Activated CD4-positive, alpha-beta memory T cell treated with anti-CD3 and anti-CD28 coated beads for 36 hours (primary cell): ENCODE results near the gene ADRA2C. TPM values are rescaled to one million over a fixed set of nuclear protein-coding genes. Genes with fewer than 3 reads are reported as not detected.

ENCODE experiments used
- CTCF ChIA-PET: fragments of 350-600 bp; sonication (Branson Sonifier 250); formaldehyde crosslinking; loops from one replicate; lab custom pipeline; 2021; ENCODE audit warnings: antibody characterized with exemption, inconsistent platforms; lab: Charles Lee
- POLR2A ChIA-PET: fragments of 350-600 bp; sonication (Branson Sonifier 250); formaldehyde crosslinking; loops from one replicate; lab custom pipeline; 2021; ENCODE audit warnings: antibody characterized with exemption; lab: Charles Lee
- DNase-seq: peaks from one replicate; pipeline ENCODE4 v3.0.0-alpha.2; 2020
- H3K27ac Mint-ChIP-seq: one replicate; pipeline ENCODE4 v1.8.0; 2021; ENCODE audit warnings: mixed read lengths
- H3K27me3 Mint-ChIP-seq: one replicate; pipeline ENCODE4 v1.8.0; 2021; ENCODE audit warnings: mixed read lengths
- H3K36me3 Mint-ChIP-seq: one replicate; pipeline ENCODE4 v1.8.0; 2021; ENCODE audit warnings: mixed read lengths
- H3K4me1 Mint-ChIP-seq: one replicate; pipeline ENCODE4 v1.8.0; 2021; ENCODE audit warnings: low read depth, mixed read lengths
- H3K4me3 Mint-ChIP-seq: one replicate; pipeline ENCODE4 v1.8.0; 2021; ENCODE audit warnings: mild to moderate bottlenecking, mixed read lengths
- H3K9me3 Mint-ChIP-seq: one replicate; pipeline ENCODE4 v1.8.0; 2021; ENCODE audit warnings: mixed read lengths
- intact Hi-C: fragments of 100-400 bp; cut with micrococcal nuclease; formaldehyde crosslinking; loops from one replicate; pipeline ENCODE4 v1.15.1; 2023
- total RNA-seq, 2 experiments: library from RNA; stranded (reverse); gene quantifications; one replicate each; pipeline ENCODE4 v1.2.3, GENCODE V29; 2021

Gene ADRA2C
- total RNA-seq, 2 experiments from 2014 or later: not detected

DNA sequence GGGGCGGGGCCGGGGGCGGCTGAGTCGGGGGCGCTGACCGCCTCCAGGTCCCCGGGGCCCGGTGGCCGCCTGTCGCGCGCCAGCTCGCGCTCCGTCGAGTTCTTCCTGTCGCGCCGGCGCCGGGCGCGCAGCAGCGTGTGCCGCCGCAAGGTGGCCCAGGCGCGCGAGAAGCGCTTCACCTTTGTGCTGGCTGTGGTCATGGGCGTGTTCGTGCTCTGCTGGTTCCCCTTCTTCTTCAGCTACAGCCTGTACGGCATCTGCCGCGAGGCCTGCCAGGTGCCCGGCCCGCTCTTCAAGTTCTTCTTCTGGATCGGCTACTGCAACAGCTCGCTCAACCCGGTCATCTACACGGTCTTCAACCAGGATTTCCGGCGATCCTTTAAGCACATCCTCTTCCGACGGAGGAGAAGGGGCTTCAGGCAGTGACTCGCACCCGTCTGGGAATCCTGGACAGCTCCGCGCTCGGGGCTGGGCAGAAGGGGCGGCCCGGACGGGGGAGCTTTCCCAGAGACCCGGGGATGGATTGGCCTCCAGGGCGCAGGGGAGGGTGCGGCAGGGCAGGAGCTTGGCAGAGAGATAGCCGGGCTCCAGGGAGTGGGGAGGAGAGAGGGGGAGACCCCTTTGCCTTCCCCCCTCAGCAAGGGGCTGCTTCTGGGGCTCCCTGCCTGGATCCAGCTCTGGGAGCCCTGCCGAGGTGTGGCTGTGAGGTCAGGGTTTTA lies 1.5 kb downstream of the ADRA2C start:
- POLR2A ChIA-PET: no interaction called here
- CTCF ChIA-PET: interaction anchor here (2.3 kb wide), 1 partner anchor 113 kb away, joined by 9 read pairs; no protein-coding TSS in a partner anchor
- peak; percentile 11 for DNase-seq
- H3K27me3 Mint-ChIP-seq: peaks cover 17% of the 10 kb centered on the region
- no peak overlapping the region for H3K4me3 Mint-ChIP-seq
- H3K4me1 Mint-ChIP-seq: peaks cover 2% of the 10 kb centered on the region
- intact Hi-C loops: no loop called here
- H3K36me3 Mint-ChIP-seq: no peaks in the 10 kb centered on the region
- H3K27ac Mint-ChIP-seq: peak overlapping the region; percentile 52
- no peaks in the 10 kb centered on the region for H3K9me3 Mint-ChIP-seq

DNA sequence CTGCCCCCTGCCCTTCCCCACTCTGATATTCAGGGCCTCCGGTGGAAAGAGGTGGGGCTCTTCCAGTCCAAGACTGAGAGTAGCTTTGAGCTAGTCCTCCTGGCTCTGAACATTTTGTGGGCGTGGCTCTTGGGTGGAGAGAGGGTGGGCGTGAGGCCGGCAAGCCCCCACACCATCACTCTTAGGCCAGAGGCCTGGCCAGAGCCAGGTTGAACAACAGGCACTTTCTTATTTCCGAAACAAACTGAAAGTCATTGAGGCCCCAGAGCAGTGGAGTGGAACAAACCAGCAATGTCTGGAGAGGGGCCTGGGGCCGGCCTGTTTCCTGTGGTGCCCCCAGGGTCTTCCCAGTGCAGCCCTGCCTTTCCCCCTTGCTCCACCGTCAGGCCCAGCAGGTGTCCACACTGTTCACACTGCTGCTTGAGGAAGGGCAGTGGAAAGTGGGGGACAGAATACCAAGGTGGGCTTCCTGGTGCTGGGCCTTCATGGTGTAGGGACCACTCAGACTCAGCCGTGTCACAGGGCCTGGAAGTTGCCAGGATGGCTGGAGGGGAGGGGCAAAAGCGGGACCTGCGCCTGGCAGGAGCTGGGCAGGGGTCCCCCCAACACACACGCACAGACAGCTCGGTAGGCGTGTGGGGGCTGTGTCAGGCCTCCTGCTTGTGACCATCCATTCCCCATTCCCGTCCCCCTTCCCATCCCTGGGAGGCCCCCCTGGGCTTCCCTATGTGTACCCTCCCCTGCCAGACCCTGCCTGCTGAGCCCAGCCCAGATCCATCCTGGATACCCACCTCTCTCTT lies 2.9 kb downstream of the ADRA2C start:
- Mint-ChIP-seq H3K4me1 (peaks cover 2% of the 10 kb centered on the region), H3K9me3 (no peaks in the 10 kb centered on the region), H3K36me3 (no peaks in the 10 kb centered on the region), H3K4me3 (no peak overlapping the region), H3K27me3 (peaks cover 14% of the 10 kb centered on the region), H3K27ac (no peak overlapping the region)
- CTCF ChIA-PET: interaction anchor here (1.6 to 2.3 kb wide), 2 partner anchors 112 kb away, joined by 3 to 9 read pairs; no protein-coding TSS in a partner anchor
- no peak for DNase-seq
- POLR2A ChIA-PET: no interaction called here
- intact Hi-C loops: no loop called here

GRCh38 chr4:3769642-3770184 lies 3.5 kb downstream of the ADRA2C start:
- intact Hi-C loops: no loop called here
- Mint-ChIP-seq H3K36me3 (no peaks in the 10 kb centered on the region), H3K27me3 (peaks cover 14% of the 10 kb centered on the region), H3K9me3 (no peaks in the 10 kb centered on the region), H3K27ac (no peak overlapping the region), H3K4me1 (peaks cover 2% of the 10 kb centered on the region), H3K4me3 (no peak overlapping the region)
- CTCF ChIA-PET: interaction anchor here (1.6 kb wide), 1 partner anchor 111 kb away, joined by 3 read pairs; no protein-coding TSS in a partner anchor
- POLR2A ChIA-PET: no interaction called here
- DNase-seq: no peak

DNA sequence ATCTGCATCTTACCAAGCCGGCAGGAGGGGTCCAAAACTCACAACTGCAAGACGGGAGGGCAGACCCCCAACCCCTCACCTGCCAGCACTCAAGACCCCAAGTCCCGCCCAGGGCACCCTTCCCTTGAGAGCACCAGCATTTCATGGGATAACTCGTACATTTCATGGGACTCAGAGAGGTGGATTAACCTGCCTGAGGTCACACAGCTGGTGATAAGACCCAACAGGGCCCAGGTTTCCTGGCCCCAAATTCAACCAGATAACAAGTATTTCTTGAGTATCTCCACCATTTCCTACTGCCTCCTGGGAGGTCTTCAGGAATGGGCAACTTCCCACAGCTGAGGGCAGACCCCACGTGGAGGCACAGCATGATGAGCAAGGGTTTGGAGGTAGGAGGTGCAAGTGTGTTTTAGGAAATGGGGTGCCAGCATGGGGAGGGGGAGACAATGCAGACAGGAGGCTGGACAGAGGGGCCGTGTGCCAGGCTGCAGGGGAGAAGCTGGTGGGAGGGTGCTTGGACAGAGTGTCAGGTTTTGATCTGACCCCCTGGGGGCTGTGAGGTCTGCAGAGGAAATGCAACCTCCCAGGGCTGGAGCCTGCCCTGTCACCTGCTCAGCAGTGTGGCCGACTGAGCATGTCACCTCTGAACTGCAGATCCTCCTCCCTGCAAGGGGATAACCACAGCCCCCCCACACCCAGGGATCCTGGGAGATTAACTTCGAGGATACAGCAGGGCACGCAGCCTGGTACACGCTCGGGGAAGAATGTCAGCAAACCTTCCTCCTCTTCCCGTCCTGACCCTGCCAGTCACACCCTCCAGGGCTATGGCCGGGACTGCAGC lies 4.4 kb downstream of the ADRA2C start:
- DNase-seq: no peak
- H3K4me3 Mint-ChIP-seq: no peak overlapping the region
- no peaks in the 10 kb centered on the region for H3K36me3 Mint-ChIP-seq
- POLR2A ChIA-PET: no interaction called here
- peaks cover 2% of the 10 kb centered on the region for H3K4me1 Mint-ChIP-seq
- intact Hi-C loops: no loop called here
- CTCF ChIA-PET: interaction anchor here (1.6 kb wide), 1 partner anchor 110 kb away, joined by 3 read pairs; no protein-coding TSS in a partner anchor
- H3K27me3 Mint-ChIP-seq: peaks cover 12% of the 10 kb centered on the region
- no peaks in the 10 kb centered on the region for H3K9me3 Mint-ChIP-seq
- H3K27ac Mint-ChIP-seq: no peak overlapping the region

- DNase-seq: no peak
- intact Hi-C loops: no loop called here
- H3K4me1 Mint-ChIP-seq: peaks cover 2% of the 10 kb centered on the region
- no peak overlapping the region for H3K27ac Mint-ChIP-seq
- no peaks in the 10 kb centered on the region for H3K9me3 Mint-ChIP-seq
- ChIA-PET CTCF (interaction anchor here (1.2 kb wide), 1 partner anchor 109 kb away, joined by 3 read pairs; no protein-coding TSS in a partner anchor), POLR2A (interaction anchor here (0.6 kb wide), 1 partner anchor 22 kb away, joined by 4 read pairs; no protein-coding TSS in a partner anchor)
- peaks cover 12% of the 10 kb centered on the region for H3K27me3 Mint-ChIP-seq
- no peak overlapping the region for H3K4me3 Mint-ChIP-seq
- no peaks in the 10 kb centered on the region for H3K36me3 Mint-ChIP-seq
Measured at GRCh38 chr4:3771164-3771809, 5.1 kb downstream of the ADRA2C start.

GRCh38 chr4:3771939-3772495 lies 5.8 kb downstream of the ADRA2C start:
- intact Hi-C loops: no loop called here
- no peak for DNase-seq
- Mint-ChIP-seq H3K27me3 (peaks cover 8% of the 10 kb centered on the region), H3K27ac (no peak overlapping the region), H3K9me3 (no peaks in the 10 kb centered on the region), H3K36me3 (no peaks in the 10 kb centered on the region), H3K4me3 (no peak overlapping the region), H3K4me1 (peaks cover 2% of the 10 kb centered on the region)
- ChIA-PET POLR2A (no interaction called here), CTCF (interaction anchor here (1.2 kb wide), 1 partner anchor 109 kb away, joined by 3 read pairs; no protein-coding TSS in a partner anchor)

DNA sequence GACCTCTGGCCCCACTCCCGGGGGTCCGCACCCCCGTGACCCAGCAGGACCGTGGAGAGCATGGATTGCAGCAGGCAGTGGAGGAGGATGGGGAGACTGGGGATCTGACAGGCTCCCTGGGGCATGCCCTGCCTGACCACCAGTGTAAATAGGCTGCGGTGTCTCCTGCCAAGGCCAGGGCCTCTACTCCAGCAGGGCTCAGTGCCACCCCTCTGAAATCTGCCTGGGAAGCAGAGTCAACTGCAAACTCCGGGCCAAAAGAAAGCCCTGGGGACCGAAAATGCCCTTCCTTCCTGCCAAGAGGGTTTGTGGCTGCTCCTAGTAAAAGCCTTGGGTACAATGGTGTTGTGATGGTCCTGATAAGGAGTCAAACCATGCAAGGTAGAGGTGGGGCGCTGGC lies 6.4 kb downstream of the ADRA2C start:
- ChIA-PET POLR2A (no interaction called here), CTCF (no interaction called here)
- DNase-seq: no peak
- Mint-ChIP-seq H3K27ac (no peak overlapping the region), H3K9me3 (no peaks in the 10 kb centered on the region), H3K27me3 (peaks cover 6% of the 10 kb centered on the region), H3K4me1 (peaks cover 2% of the 10 kb centered on the region), H3K4me3 (no peak overlapping the region), H3K36me3 (no peaks in the 10 kb centered on the region)
- intact Hi-C loops: no loop called here

DNA sequence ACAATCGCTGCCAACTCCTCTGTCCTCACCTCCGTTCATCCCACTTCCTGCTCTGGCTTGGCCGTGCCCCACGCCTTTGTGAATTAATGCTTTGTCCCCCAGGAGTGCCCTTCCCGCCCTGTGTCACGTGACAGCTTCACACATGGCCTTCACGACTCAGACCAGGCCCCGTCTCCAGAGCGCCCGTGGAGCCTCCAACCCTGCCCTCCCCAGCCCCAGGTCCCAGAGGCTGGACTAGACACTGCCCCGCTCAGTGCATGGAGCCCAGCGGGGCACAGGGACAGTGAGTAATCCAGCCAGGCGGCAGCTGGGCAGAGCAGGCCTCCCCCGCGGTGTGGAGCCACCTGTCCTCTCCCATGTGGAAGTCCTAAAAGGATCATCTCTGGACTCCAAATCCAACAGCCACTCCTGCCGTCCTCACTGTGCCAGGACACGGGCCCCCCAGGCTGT lies 7.4 kb downstream of the ADRA2C start:
- DNase-seq: no peak
- Mint-ChIP-seq H3K9me3 (no peaks in the 10 kb centered on the region), H3K4me1 (no peaks in the 10 kb centered on the region), H3K36me3 (no peaks in the 10 kb centered on the region), H3K4me3 (no peak overlapping the region), H3K27ac (no peak overlapping the region), H3K27me3 (peaks cover 2% of the 10 kb centered on the region)
- POLR2A ChIA-PET: no interaction called here
- intact Hi-C loops: no loop called here
- CTCF ChIA-PET: no interaction called here

DNA sequence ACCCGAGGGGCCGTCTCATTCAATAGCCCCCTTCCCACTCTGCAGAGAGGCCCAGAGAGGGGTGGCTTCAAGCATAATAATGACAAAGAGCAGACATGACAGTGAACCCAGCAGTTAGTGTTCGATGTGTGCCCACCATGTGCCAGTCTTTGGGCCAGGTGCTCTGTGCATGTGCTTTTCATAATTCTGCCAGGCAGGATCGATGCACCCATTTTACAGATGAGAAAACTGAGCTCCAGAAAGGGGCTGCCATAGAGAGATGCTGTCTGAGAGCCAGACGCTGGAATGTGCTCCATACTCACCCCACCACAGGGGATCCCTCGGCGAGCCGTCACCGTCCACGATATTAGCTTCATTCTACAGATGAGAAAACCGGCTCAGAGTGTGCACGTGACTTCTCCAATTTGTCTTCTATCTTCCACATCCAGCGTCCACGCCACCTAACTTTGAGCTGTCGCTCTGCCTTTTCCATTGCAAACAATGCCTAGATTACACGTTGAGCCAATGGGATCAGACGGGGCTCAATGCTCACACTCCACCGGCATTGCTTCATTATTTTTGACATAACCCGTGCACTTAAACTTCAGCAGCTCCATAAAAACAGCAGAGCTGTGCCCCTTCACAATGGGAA lies 8.2 kb downstream of the ADRA2C start:
- Mint-ChIP-seq H3K36me3 (no peaks in the 10 kb centered on the region), H3K27ac (no peak overlapping the region), H3K27me3 (peaks cover 2% of the 10 kb centered on the region), H3K9me3 (no peaks in the 10 kb centered on the region), H3K4me3 (no peak overlapping the region), H3K4me1 (no peaks in the 10 kb centered on the region)
- no peak for DNase-seq
- POLR2A ChIA-PET: no interaction called here
- intact Hi-C loops: no loop called here
- CTCF ChIA-PET: no interaction called here

- CTCF ChIA-PET: no interaction called here
- H3K27ac Mint-ChIP-seq: no peak overlapping the region
- no peaks in the 10 kb centered on the region for H3K9me3 Mint-ChIP-seq
- no peaks in the 10 kb centered on the region for H3K4me1 Mint-ChIP-seq
- H3K36me3 Mint-ChIP-seq: no peaks in the 10 kb centered on the region
- intact Hi-C loops: no loop called here
- POLR2A ChIA-PET: no interaction called here
- H3K4me3 Mint-ChIP-seq: no peak overlapping the region
- H3K27me3 Mint-ChIP-seq: peaks cover 2% of the 10 kb centered on the region
- no peak for DNase-seq
Measured at GRCh38 chr4:3775005-3775404, 8.8 kb downstream of the ADRA2C start.

DNA sequence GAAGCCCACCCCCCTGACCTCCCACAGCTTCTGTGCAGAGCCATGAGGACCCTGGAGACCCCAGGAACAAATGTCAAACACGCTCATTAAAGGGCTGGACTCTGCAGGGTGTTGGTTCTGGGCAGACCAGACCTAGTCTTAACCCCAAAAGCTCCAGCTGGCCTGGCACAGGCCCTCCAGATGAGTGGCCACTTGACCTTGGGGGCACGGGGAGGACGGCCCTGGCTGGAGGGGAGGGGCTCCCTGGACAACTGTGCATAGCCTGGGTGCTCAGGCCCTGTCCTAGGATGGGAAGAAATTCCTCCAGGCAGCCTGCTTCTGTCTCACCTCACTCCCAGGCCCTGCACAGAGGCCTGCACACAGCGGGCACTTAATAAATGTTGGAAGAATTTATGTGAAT lies 9.4 kb downstream of the ADRA2C start:
- no peak for DNase-seq
- ChIA-PET POLR2A (no interaction called here), CTCF (no interaction called here)
- no peak overlapping the region for H3K27ac Mint-ChIP-seq
- H3K36me3 Mint-ChIP-seq: no peaks in the 10 kb centered on the region
- H3K4me3 Mint-ChIP-seq: no peak overlapping the region
- no peaks in the 10 kb centered on the region for H3K9me3 Mint-ChIP-seq
- no peaks in the 10 kb centered on the region for H3K27me3 Mint-ChIP-seq
- intact Hi-C loops: no loop called here
- H3K4me1 Mint-ChIP-seq: no peaks in the 10 kb centered on the region
